ENCODE measurements around the gene SPACA4.

Gene SPACA4

GRCh38 chr19:48642862-48643261 lies 36.3 kb downstream of the SPACA4 start (continued):
- TF ChIP-seq CREB5 (CRISPR knock-in tag; IDR thresholded peaks at IDR 0.05; ENCODE audit: low read depth), result no peak

GRCh38 chr19:48644355-48644754 lies 37.8 kb downstream of the SPACA4 start:
- no peak for TF ChIP-seq TOX (CRISPR knock-in tag; IDR thresholded peaks at IDR 0.05; ENCODE audit: borderline replicate concordance)
- no peak for TF ChIP-seq PATZ1 (CRISPR knock-in tag; IDR thresholded peaks at IDR 0.05; ENCODE audit: borderline replicate concordance)
- TF ChIP-seq TCF4 (CRISPR knock-in tag; IDR thresholded peaks at IDR 0.05; ENCODE audit: borderline replicate concordance), result no peak
- no peak for TF ChIP-seq ISL1 (CRISPR knock-in tag; IDR thresholded peaks at IDR 0.05)
- no peak for TF ChIP-seq ZC3H10 (CRISPR knock-in tag; IDR thresholded peaks at IDR 0.05)
- TF ChIP-seq ARNTL (CRISPR knock-in tag; IDR thresholded peaks at IDR 0.05; ENCODE audit: borderline replicate concordance, low read depth), result no peak
- TF ChIP-seq GLIS3 (CRISPR knock-in tag; IDR thresholded peaks at IDR 0.05), result no peak
- no peak for TF ChIP-seq ZFP3 (CRISPR knock-in tag; IDR thresholded peaks at IDR 0.05)
- TF ChIP-seq TSHZ2 (CRISPR knock-in tag; IDR thresholded peaks at IDR 0.05), result no peak
- no peak for TF ChIP-seq CSRNP3 (CRISPR knock-in tag; IDR thresholded peaks at IDR 0.05)
- TF ChIP-seq PPARA (CRISPR knock-in tag; IDR thresholded peaks at IDR 0.05; ENCODE audit: borderline replicate concordance), result no peak
- TF ChIP-seq ZNF565 (CRISPR knock-in tag; conservative IDR thresholded peaks at IDR 0.05; ENCODE audit: low read depth), result no peak
- no peak for TF ChIP-seq ESRRG (CRISPR knock-in tag; IDR thresholded peaks at IDR 0.05)
- no peak for TF ChIP-seq CSDC2 (CRISPR knock-in tag; IDR thresholded peaks at IDR 0.05)
- no peak for TF ChIP-seq RARB (CRISPR knock-in tag; IDR thresholded peaks at IDR 0.05)
- TF ChIP-seq ZNF70 (CRISPR knock-in tag; IDR thresholded peaks at IDR 0.05), result no peak
- no peak for ATAC-seq

GRCh38 chr19:48644839-48645619 lies 38.5 kb downstream of the SPACA4 start:
- ATAC-seq, result peak; percentile 78

More at GRCh38 chr19:48644839-48645619, 38.5 kb downstream of the SPACA4 start:
- TF ChIP-seq TSHZ2 (CRISPR knock-in tag; IDR thresholded peaks at IDR 0.05) (peak; percentile 73; the same call in 1 of the 2 replicates), ZFP3 (CRISPR knock-in tag; IDR thresholded peaks at IDR 0.05) (peak; percentile 76), TOX (CRISPR knock-in tag; IDR thresholded peaks at IDR 0.05; ENCODE audit: borderline replicate concordance) (no peak)

Data from SK-N-SH treated with all-trans-retinoic acid at 6 μM for 48 hours (cell line).